Measurements from ENCODE around the gene HPDL. TPM values are rescaled to one million over a fixed set of nuclear protein-coding genes. Genes with fewer than 3 reads are reported as not detected.

HPDL gene
- total RNA-seq, 6 experiments from 2014 or later = 0.36 to 0.80 (median 0.58) TPM

DNA sequence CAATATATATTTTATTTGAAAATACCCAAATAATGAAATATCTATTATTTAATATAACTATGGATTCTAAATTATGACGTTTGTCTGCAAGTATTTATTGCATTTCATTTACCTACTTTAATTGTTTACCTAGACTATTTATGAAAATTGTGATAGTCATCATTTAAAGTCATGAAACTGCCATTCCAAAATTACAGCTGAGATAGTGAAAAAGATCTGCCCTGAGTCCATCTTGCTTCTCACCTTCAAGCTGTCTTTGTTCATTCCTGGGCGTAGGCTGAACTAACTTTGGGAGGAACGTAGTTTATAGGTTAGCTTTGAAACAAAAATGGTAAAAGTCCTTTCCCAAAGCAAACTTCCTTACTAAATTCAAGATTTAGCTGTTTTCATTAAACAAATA, 12.4 kb upstream of the HPDL start:
- Mint-ChIP-seq H3K4me3 (no peak overlapping the region), H3K4me1 (ENCODE audit: low read depth) (no peaks in the 10 kb centered on the region), H3K9me3 (no peaks in the 10 kb centered on the region; the same call in 1 of the 2 replicates), H3K27ac (no peak overlapping the region), H3K27me3 (ENCODE audit: insufficient read depth) (peaks cover 4% of the 10 kb centered on the region), H3K36me3 (ENCODE audit: low read depth) (no peaks in the 10 kb centered on the region; the same call in 1 of the 2 replicates)
- TF ChIP-seq, protein P1, sequence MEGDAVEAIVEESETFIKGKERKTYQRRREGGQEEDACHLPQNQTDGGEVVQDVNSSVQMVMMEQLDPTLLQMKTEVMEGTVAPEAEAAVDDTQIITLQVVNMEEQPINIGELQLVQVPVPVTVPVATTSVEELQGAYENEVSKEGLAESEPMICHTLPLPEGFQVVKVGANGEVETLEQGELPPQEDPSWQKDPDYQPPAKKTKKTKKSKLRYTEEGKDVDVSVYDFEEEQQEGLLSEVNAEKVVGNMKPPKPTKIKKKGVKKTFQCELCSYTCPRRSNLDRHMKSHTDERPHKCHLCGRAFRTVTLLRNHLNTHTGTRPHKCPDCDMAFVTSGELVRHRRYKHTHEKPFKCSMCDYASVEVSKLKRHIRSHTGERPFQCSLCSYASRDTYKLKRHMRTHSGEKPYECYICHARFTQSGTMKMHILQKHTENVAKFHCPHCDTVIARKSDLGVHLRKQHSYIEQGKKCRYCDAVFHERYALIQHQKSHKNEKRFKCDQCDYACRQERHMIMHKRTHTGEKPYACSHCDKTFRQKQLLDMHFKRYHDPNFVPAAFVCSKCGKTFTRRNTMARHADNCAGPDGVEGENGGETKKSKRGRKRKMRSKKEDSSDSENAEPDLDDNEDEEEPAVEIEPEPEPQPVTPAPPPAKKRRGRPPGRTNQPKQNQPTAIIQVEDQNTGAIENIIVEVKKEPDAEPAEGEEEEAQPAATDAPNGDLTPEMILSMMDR (IDR thresholded peaks at IDR 0.05) = no peak
- no peak for DNase-seq

DNA sequence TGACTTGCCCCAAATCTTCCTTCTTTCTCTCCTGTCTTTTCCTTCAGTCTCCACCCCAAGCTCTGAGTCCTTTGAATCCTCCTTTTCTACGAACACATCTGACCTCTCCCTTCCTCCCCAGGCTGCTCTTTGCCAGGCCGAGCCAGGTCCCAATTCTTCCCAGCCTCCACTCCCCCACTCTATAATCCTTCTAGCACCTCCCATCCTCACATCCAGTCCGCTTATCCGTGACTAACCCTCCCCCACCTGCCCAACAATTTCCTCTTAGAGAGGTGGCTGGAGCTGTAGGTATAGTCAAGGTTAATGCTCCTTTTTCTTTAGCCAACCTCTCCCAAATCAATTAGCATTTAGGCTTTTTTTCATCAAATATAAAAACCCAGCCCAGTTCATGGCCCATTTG, 9.5 kb upstream of the HPDL start:
- Mint-ChIP-seq H3K4me1 (ENCODE audit: low read depth) (no peaks in the 10 kb centered on the region), H3K27ac (no peak overlapping the region), H3K36me3 (ENCODE audit: low read depth) (no peaks in the 10 kb centered on the region; the same call in 1 of the 2 replicates), H3K9me3 (no peaks in the 10 kb centered on the region; the same call in 1 of the 2 replicates), H3K4me3 (no peak overlapping the region), H3K27me3 (ENCODE audit: insufficient read depth) (no peaks in the 10 kb centered on the region; the same call in none of the 2 replicates)
- no peak for DNase-seq
- TF ChIP-seq, protein P1 (IDR thresholded peaks at IDR 0.05) = no peak

DNA sequence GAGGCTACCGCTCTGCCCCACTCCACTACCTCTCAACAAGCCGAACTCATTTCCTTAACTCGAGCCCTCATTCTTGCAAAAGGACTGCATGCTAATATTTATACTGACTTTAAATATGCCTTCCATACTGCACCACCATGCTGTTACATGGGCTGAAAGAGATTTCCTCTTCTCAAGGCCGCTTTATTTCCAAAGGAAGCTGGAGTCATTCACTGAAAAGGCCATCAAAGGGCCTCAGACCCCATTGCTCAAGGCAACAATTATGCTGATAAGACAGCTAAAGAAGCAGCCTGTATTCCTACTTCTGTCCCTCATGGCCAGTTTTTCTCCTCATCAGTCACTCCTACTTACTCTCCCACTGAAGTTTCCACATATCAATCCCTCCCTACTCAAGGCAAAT, 6.9 kb upstream of the HPDL start:
- Mint-ChIP-seq H3K27ac (no peak overlapping the region), H3K9me3 (no peaks in the 10 kb centered on the region; the same call in 1 of the 2 replicates), H3K27me3 (ENCODE audit: insufficient read depth) (no peaks in the 10 kb centered on the region; the same call in none of the 2 replicates), H3K4me1 (ENCODE audit: low read depth) (0 out of 2 replicates have a peak, but pooled peaks cover 4% of the 10 kb centered on the region), H3K36me3 (ENCODE audit: low read depth) (no peaks in the 10 kb centered on the region; the same call in 1 of the 2 replicates), H3K4me3 (no peak overlapping the region)
- TF ChIP-seq, protein P1 (IDR thresholded peaks at IDR 0.05) = no peak
- DNase-seq = no peak

DNA sequence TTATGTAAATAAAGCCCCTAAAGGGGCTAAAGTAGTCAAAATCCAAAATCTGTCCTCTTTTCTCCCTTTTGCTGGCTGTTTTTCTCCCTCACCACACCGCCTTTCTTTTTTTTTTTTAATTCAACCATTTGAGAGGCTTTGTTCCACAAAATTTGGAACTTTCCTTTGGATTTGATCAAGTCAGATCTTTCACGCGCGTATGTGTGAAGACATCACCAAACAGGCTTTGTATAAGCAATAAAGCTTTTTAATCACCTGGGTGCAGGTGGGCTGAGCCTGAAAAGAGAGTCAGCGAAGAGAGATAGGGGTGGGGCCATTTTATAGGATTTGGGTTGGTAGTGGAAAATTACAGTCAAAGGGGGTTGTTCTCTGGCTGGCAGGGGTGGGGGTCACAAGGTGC, 5.3 kb upstream of the HPDL start:
- TF ChIP-seq, protein P1 (IDR thresholded peaks at IDR 0.05) = no peak
- Mint-ChIP-seq H3K9me3 (no peaks in the 10 kb centered on the region), H3K4me1 (ENCODE audit: low read depth) (0 out of 2 replicates have a peak, but pooled peaks cover 4% of the 10 kb centered on the region), H3K36me3 (ENCODE audit: low read depth) (no peaks in the 10 kb centered on the region), H3K27ac (no peak overlapping the region), H3K4me3 (no peak overlapping the region; the same call in 1 of the 2 replicates), H3K27me3 (ENCODE audit: insufficient read depth) (0 out of 2 replicates have a peak, but pooled peaks cover under 1% of the 10 kb centered on the region)
- no peak for DNase-seq

DNA sequence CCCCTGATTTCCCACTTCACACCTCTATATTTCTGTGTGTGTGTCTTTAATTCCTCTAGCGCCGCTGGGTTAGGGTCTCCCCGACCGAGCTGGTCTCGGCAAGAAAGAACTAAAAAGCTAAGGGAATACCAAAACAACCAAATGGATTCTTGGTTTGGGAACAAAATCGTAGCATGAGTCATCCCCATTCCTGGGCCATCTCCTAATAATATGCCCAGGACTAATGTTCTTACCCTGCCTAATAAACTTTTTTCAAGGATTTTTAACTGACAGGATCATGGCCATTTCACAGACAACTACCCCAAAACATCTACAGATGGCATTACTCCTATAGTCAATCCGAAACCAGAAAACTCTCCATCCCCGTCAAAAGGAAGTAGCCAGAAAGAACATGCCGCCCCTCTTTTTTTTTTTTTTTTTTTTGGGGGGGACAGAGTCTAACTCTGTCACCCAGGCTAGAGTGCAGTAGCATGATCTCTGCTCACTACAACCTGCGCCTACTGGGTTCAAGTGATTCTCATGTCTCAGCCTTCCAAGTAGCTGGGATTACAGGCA, 4.1 kb upstream of the HPDL start:
- H3K4me1 Mint-ChIP-seq (ENCODE audit: low read depth) = 0 out of 2 replicates have a peak, but pooled peaks cover 4% of the 10 kb centered on the region
- no peaks in the 10 kb centered on the region for H3K9me3 Mint-ChIP-seq
- no peak overlapping the region for H3K4me3 Mint-ChIP-seq
- 0 out of 2 replicates have a peak, but pooled peaks cover 2% of the 10 kb centered on the region for H3K27me3 Mint-ChIP-seq (ENCODE audit: insufficient read depth)
- peak; percentile 10 for DNase-seq
- H3K27ac Mint-ChIP-seq = no peak overlapping the region
- H3K36me3 Mint-ChIP-seq (ENCODE audit: low read depth) = no peaks in the 10 kb centered on the region
- TF ChIP-seq, protein P1 (IDR thresholded peaks at IDR 0.05) = no peak

All from HFFc6 (cell line).